GM11168 (cell line): ENCODE measurements around the gene ADM.

Source experiments
- in situ Hi-C: fragments of 300-500 bp; cut with MboI; formaldehyde crosslinking; loops from one replicate; pipeline ENCODE4 v1.12.0; 2022; ENCODE audit warnings: low sequenced_read_pairs; ENCODE audit not compliant: unreplicated experiment

ADM gene

GRCh38 chr11:10307400-10308200, 2.7 kb downstream of the ADM start:
- in situ Hi-C loops, result loop anchor here (25.0 kb wide), 1 partner anchor 545 kb away; no protein-coding TSS in a partner anchor

GRCh38 chr11:10308201-10308954, 3.5 kb downstream of the ADM start:
- in situ Hi-C loops, result loop anchor here (25.0 kb wide), 1 partner anchor 546 kb away; no protein-coding TSS in a partner anchor

- in situ Hi-C loops, result loop anchor here (5.0 to 25.0 kb wide), 2 partner anchors 97 to 547 kb away; no protein-coding TSS in a partner anchor
These were observed 4.6 kb downstream of the ADM start for GRCh38 chr11:10309163-10310093.

GRCh38 chr11:10310301-10310841, 5.5 kb downstream of the ADM start:
- in situ Hi-C loops, result loop anchor here (5.0 to 25.0 kb wide), 2 partner anchors 98 to 548 kb away; no protein-coding TSS in a partner anchor

GRCh38 chr11:10311802-10312201, 6.9 kb downstream of the ADM start:
- in situ Hi-C loops, result loop anchor here (5.0 to 25.0 kb wide), 2 partner anchors 100 to 550 kb away; no protein-coding TSS in a partner anchor

- in situ Hi-C loops, result loop anchor here (5.0 to 25.0 kb wide), 2 partner anchors 102 to 552 kb away; no protein-coding TSS in a partner anchor
These were observed 9.6 kb downstream of the ADM start for GRCh38 chr11:10314199-10315072.

- in situ Hi-C loops, result loop anchor here (25.0 kb wide), 1 partner anchor 553 kb away; no protein-coding TSS in a partner anchor
These were observed 10.2 kb downstream of the ADM start for GRCh38 chr11:10315083-10315482.

- in situ Hi-C loops, result loop anchor here (25.0 kb wide), 1 partner anchor 555 kb away; no protein-coding TSS in a partner anchor
These were observed 12.4 kb downstream of the ADM start for GRCh38 chr11:10317151-10317755.

- in situ Hi-C loops, result loop anchor here (25.0 kb wide), 1 partner anchor 556 kb away; no protein-coding TSS in a partner anchor
These were observed 13.1 kb downstream of the ADM start for GRCh38 chr11:10317776-10318526.

GRCh38 chr11:10318527-10318802, 13.6 kb downstream of the ADM start:
- in situ Hi-C loops, result loop anchor here (25.0 kb wide), 1 partner anchor 556 kb away; no protein-coding TSS in a partner anchor

- in situ Hi-C loops, result loop anchor here (25.0 kb wide), 1 partner anchor 558 kb away; no protein-coding TSS in a partner anchor
These were observed 15.1 kb downstream of the ADM start for GRCh38 chr11:10319702-10320558.

GRCh38 chr11:10320736-10321465, 16.0 kb downstream of the ADM start:
- in situ Hi-C loops, result loop anchor here (25.0 kb wide), 1 partner anchor 559 kb away; no protein-coding TSS in a partner anchor

GRCh38 chr11:10322401-10322800, 17.5 kb downstream of the ADM start:
- in situ Hi-C loops, result loop anchor here (25.0 kb wide), 1 partner anchor 560 kb away; no protein-coding TSS in a partner anchor

- in situ Hi-C loops, result loop anchor here (25.0 kb wide), 1 partner anchor 561 kb away; no protein-coding TSS in a partner anchor
These were observed 18.2 kb downstream of the ADM start for GRCh38 chr11:10322830-10323792.
